Body of pancreas (tissue), 4 donors: ENCODE measurements around the gene IL24.

ENCODE experiments used
- POLR2A ChIP-seq, 3 donors: fragments of 450-650 bp; IDR thresholded peaks; one replicate each; pipeline ENCODE4 v1.6.1; 2016; ENCODE audit warnings: antibody characterized with exemption in 3 of 3, mild to moderate bottlenecking in 2 of 3
- TF ChIP-seq, protein P1 (sequence below), 7 experiments: fragments of 450-650 bp in 4 of 7; fragments of 200-600 bp in 3 of 7; sonication (generic) in 3 of 7; IDR thresholded peaks; one replicate each; pipeline ENCODE4 v1.5.1; 2016 to 2019; ENCODE audit warnings: antibody characterized with exemption in 7 of 7

DNA sequence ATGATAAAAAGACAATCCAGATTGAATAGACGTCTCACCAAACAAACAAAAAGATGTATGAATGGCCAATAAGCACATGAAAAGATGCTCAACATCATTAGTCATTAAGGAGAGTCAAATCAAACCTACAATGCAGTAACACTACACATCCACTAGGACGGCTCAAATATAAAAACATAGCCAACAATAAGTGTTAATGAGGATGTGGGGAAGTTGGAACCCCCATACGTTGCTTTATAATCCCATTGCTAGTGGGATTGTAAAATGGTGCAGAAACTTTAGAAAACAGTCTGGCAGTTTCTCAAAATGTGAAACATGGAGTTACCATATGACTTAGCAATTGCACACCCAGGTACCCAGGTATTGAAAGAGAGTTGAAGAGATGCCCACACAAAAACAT, 14.7 kb upstream of the IL24 start:
- TF ChIP-seq, protein P1, sequence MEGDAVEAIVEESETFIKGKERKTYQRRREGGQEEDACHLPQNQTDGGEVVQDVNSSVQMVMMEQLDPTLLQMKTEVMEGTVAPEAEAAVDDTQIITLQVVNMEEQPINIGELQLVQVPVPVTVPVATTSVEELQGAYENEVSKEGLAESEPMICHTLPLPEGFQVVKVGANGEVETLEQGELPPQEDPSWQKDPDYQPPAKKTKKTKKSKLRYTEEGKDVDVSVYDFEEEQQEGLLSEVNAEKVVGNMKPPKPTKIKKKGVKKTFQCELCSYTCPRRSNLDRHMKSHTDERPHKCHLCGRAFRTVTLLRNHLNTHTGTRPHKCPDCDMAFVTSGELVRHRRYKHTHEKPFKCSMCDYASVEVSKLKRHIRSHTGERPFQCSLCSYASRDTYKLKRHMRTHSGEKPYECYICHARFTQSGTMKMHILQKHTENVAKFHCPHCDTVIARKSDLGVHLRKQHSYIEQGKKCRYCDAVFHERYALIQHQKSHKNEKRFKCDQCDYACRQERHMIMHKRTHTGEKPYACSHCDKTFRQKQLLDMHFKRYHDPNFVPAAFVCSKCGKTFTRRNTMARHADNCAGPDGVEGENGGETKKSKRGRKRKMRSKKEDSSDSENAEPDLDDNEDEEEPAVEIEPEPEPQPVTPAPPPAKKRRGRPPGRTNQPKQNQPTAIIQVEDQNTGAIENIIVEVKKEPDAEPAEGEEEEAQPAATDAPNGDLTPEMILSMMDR (IDR thresholded peaks at IDR 0.05): no peak
- TF ChIP-seq POLR2A (IDR thresholded peaks at IDR 0.05): no peak
